H9 (cell line): ENCODE measurements around the gene PTPRC. TPM values are rescaled to one million over a fixed set of nuclear protein-coding genes. Genes with fewer than 3 reads are reported as not detected.

Experiments
- DNase-seq: peaks from one replicate; pipeline ENCODE4 v3.0.0-alpha.2; 2017
- H2AFZ ChIP-seq: one replicate; pipeline ENCODE4 v1.6.1; 2013; ENCODE audit warnings: mild to moderate bottlenecking, low read length, control low read depth, moderate library complexity
- H2AK5ac ChIP-seq: 2 replicates; pipeline ENCODE4 v1.6.1; 2013; ENCODE audit warnings: low read length, control low read depth, mixed read lengths; ENCODE audit not compliant: insufficient read length
- H2BK120ac ChIP-seq: one replicate; pipeline ENCODE4 v1.6.1; 2013; ENCODE audit warnings: low read depth, mild to moderate bottlenecking, low read length, control low read depth, inconsistent platforms; ENCODE audit not compliant: poor library complexity, severe bottlenecking
- H2BK12ac ChIP-seq: 2 replicates; pipeline ENCODE4 v1.6.1; 2013; ENCODE audit warnings: low read length, control low read depth, mixed read lengths, low read depth; ENCODE audit not compliant: insufficient read length
- H2BK15ac ChIP-seq: 2 replicates; pipeline ENCODE4 v1.6.1; 2013; ENCODE audit warnings: low read depth, low read length, control low read depth
- H2BK20ac ChIP-seq: one replicate; pipeline ENCODE4 v1.6.1; 2013; ENCODE audit warnings: low read depth, mild to moderate bottlenecking, low read length, control low read depth, inconsistent platforms; ENCODE audit not compliant: poor library complexity, severe bottlenecking
- H2BK5ac ChIP-seq: 2 replicates; pipeline ENCODE4 v1.6.1; 2013; ENCODE audit warnings: low read length, control low read depth, mixed read lengths; ENCODE audit not compliant: insufficient read length
- H3K14ac ChIP-seq: 2 replicates; pipeline ENCODE4 v1.6.1; 2013; ENCODE audit warnings: low read length, control low read depth; ENCODE audit not compliant: insufficient read depth
- H3K18ac ChIP-seq: 2 replicates; pipeline ENCODE4 v1.6.1; 2013; ENCODE audit warnings: low read depth, mild to moderate bottlenecking, mixed read lengths, low read length, control low read depth; ENCODE audit not compliant: insufficient read length
- H3K23ac ChIP-seq: 2 replicates; pipeline ENCODE4 v1.6.1; 2013; ENCODE audit warnings: low read length, control low read depth, mixed read lengths, low read depth; ENCODE audit not compliant: insufficient read length
- H3K23me2 ChIP-seq: 2 replicates; pipeline ENCODE4 v1.6.1; 2013; ENCODE audit warnings: low read depth, mild to moderate bottlenecking, mixed read lengths, low read length, control low read depth; ENCODE audit not compliant: insufficient read length, poor library complexity, severe bottlenecking
- H3K27ac ChIP-seq: 2 replicates; pipeline ENCODE4 v1.5.1; 2013; ENCODE audit warnings: low read length, control low read depth, mixed read lengths, low read depth; ENCODE audit not compliant: insufficient read length
- H3K27me3 ChIP-seq: 2 replicates; pipeline ENCODE4 v1.6.1; 2013; ENCODE audit warnings: low read length, control low read depth, inconsistent platforms; ENCODE audit not compliant: insufficient read depth
- H3K4ac ChIP-seq: 2 replicates; pipeline ENCODE4 v1.6.1; 2013; ENCODE audit warnings: low read depth, mild to moderate bottlenecking, control low read depth, inconsistent platforms, low read length, moderate library complexity
- H3K4me1 ChIP-seq: 2 replicates; pipeline ENCODE4 v1.6.1; 2013; ENCODE audit warnings: low read length, control low read depth, inconsistent platforms; ENCODE audit not compliant: insufficient read depth
- H3K4me2 ChIP-seq: 2 replicates; pipeline ENCODE4 v1.6.1; 2013; ENCODE audit warnings: low read length, control low read depth, mixed read lengths; ENCODE audit not compliant: insufficient read length, insufficient read depth
- H3K56ac ChIP-seq: 2 replicates; pipeline ENCODE4 v1.6.1; 2013; ENCODE audit warnings: low read depth, mild to moderate bottlenecking, mixed read lengths, low read length, control low read depth; ENCODE audit not compliant: insufficient read length
- H3K79me1 ChIP-seq: 2 replicates; pipeline ENCODE4 v1.6.1; 2013; ENCODE audit warnings: low read depth, mild to moderate bottlenecking, moderate library complexity, low read length, control low read depth, inconsistent platforms; ENCODE audit not compliant: insufficient read depth, poor library complexity, severe bottlenecking
- H3K79me2 ChIP-seq: 2 replicates; pipeline ENCODE4 v1.6.1; 2013; ENCODE audit warnings: low read length, control low read depth, inconsistent platforms; ENCODE audit not compliant: insufficient read depth
- H3K9ac ChIP-seq: 2 replicates; pipeline ENCODE4 v1.6.1; 2013; ENCODE audit warnings: low read length, control low read depth, mixed read lengths; ENCODE audit not compliant: insufficient read length; ENCODE audit errors: extremely low read depth
- H3K9me3 ChIP-seq: one replicate; pipeline ENCODE4 v1.6.1; 2013; ENCODE audit warnings: low read depth, low read length, inconsistent platforms; ENCODE audit not compliant: control insufficient read depth
- H3T11ph ChIP-seq: one replicate; pipeline ENCODE4 v1.6.1; 2013; ENCODE audit warnings: mild to moderate bottlenecking, low read length, control low read depth, inconsistent platforms
- H4K20me1 ChIP-seq: one replicate; pipeline ENCODE4 v1.6.1; 2013; ENCODE audit not compliant: control insufficient read depth, insufficient read length, insufficient read depth
- H4K5ac ChIP-seq: 2 replicates; pipeline ENCODE4 v1.6.1; 2013; ENCODE audit warnings: low read depth, mild to moderate bottlenecking, mixed read lengths, low read length, control low read depth; ENCODE audit not compliant: insufficient read length
- H4K8ac ChIP-seq: replicated peaks from 2 replicates; pipeline ENCODE4 v1.6.1; 2013; ENCODE audit warnings: low read length, control low read depth, mixed read lengths, low read depth; ENCODE audit not compliant: insufficient read length
- H4K91ac ChIP-seq: 2 replicates; pipeline ENCODE4 v1.6.1; 2013; ENCODE audit warnings: low read depth, mild to moderate bottlenecking, moderate library complexity, mixed read lengths, low read length, control low read depth; ENCODE audit not compliant: insufficient read length
- H3K27ac Mint-ChIP-seq, 3 experiments: 2 replicates in 2 of 3; 3 replicates in 1 of 3; pipeline ENCODE4 v1.8.0; 2020 to 2021; ENCODE audit warnings: mixed read lengths in 3 of 3, mild to moderate bottlenecking in 1 of 3, moderate library complexity in 1 of 3
- H3K27me3 Mint-ChIP-seq: 2 replicates; pipeline ENCODE4 v1.8.0; 2021; ENCODE audit warnings: low read depth, mild to moderate bottlenecking, moderate library complexity, mixed read lengths
- H3K36me3 Mint-ChIP-seq, 3 experiments: 2 replicates in 2 of 3; 3 replicates in 1 of 3; pipeline ENCODE4 v1.8.0; 2020 to 2021; ENCODE audit warnings: low read depth in 3 of 3, mixed read lengths in 3 of 3; ENCODE audit not compliant: insufficient read depth in 1 of 3
- H3K4me1 Mint-ChIP-seq, 2 experiments: 2 replicates each; pipeline ENCODE4 v1.8.0; 2020; ENCODE audit warnings: mixed read lengths in 2 of 2
- H3K4me3 Mint-ChIP-seq, 2 experiments: 2 replicates in 1 of 2; 3 replicates in 1 of 2; pipeline ENCODE4 v1.8.0; 2020 to 2021; ENCODE audit warnings: mild to moderate bottlenecking in 2 of 2, mixed read lengths in 2 of 2, moderate library complexity in 1 of 2
- H3K9me3 Mint-ChIP-seq, 2 experiments: 2 replicates in 1 of 2; 3 replicates in 1 of 2; pipeline ENCODE4 v1.8.0; 2020; ENCODE audit warnings: mild to moderate bottlenecking in 2 of 2, mixed read lengths in 2 of 2, moderate library complexity in 1 of 2
- CTCF ChIP-seq: fragments of 200-600 bp; sonication (generic); conservative IDR thresholded peaks from 3 replicates; pipeline ENCODE4 v1.8.0; 2021; ENCODE audit warnings: antibody characterized with exemption, mild to moderate bottlenecking
- WGBS: extraction: QIAGEN DNeasy Blood & Tissue Kit; methylation state at CpG from one replicate; pipeline ENCODE4 v1.1.7; 2013; ENCODE audit warnings: missing lambda C conversion rate, low lambda C conversion rate, mixed read lengths; ENCODE audit not compliant: insufficient read length; ENCODE audit errors: extremely low coverage; 5-methylcytosine and 5-hydroxymethylcytosine counted together
- total RNA-seq: library from RNA; stranded (reverse); gene quantifications from 2 replicates; pipeline ENCODE4 v1.2.1, GENCODE V29; 2021

PTPRC gene
- total RNA-seq, 1 experiment from 2014 or later: not detected

- H3K4me3 Mint-ChIP-seq: no peak overlapping the region
Observed at GRCh38 chr1:198597690-198598430, 41.0 kb upstream of the PTPRC start.

More at GRCh38 chr1:198597690-198598430, 41.0 kb upstream of the PTPRC start:
- no peak overlapping the region for H2BK5ac ChIP-seq
- no peaks in the 10 kb centered on the region for H3K79me2 ChIP-seq
- peaks cover 12 to 15% of the 10 kb centered on the region in 2 experiments for H3K4me1 Mint-ChIP-seq
- no peaks in the 10 kb centered on the region for H3K79me1 ChIP-seq
- H3K56ac ChIP-seq: no peak overlapping the region
- no peak overlapping the region for H3K9ac ChIP-seq
- peaks cover 9% of the 10 kb centered on the region in 2 experiments; a peak in 4 of 5 replicates for H3K9me3 Mint-ChIP-seq
- H3K4me2 ChIP-seq: no peak overlapping the region
- no CpG with 5 or more reads among the region's 7 CpGs for WGBS
- H2AFZ ChIP-seq: no peak overlapping the region
- no peak overlapping the region for H4K5ac ChIP-seq
- no peak for TF ChIP-seq CTCF
- no peak overlapping the region for H2BK20ac ChIP-seq
- H3K4me1 ChIP-seq: peaks cover 2% of the 10 kb centered on the region
- no peaks in the 10 kb centered on the region for H3K27me3 ChIP-seq
- H2BK12ac ChIP-seq: no peak overlapping the region
- no peak overlapping the region for H3K23ac ChIP-seq
- H2BK120ac ChIP-seq: no peak overlapping the region
- H3K27me3 Mint-ChIP-seq: no peaks in the 10 kb centered on the region
- H3K36me3 Mint-ChIP-seq: peaks cover 9 to 18% (median 10%) of the 10 kb centered on the region in 3 experiments
- no peak overlapping the region for H3K27ac ChIP-seq
- H3K27ac Mint-ChIP-seq: no peak overlapping the region
- H3T11ph ChIP-seq: no peak overlapping the region
- no peak for DNase-seq
- no peak overlapping the region for H2BK15ac ChIP-seq
- H3K23me2 ChIP-seq: no peaks in the 10 kb centered on the region
- no peaks in the 10 kb centered on the region for H4K20me1 ChIP-seq
- no peak overlapping the region for H4K8ac ChIP-seq
- no peak overlapping the region for H2AK5ac ChIP-seq
- peaks cover 6% of the 10 kb centered on the region for H3K9me3 ChIP-seq
- H3K4ac ChIP-seq: no peak overlapping the region
- H3K14ac ChIP-seq: no peak overlapping the region
- no peak overlapping the region for H3K18ac ChIP-seq
- H4K91ac ChIP-seq: no peak overlapping the region
